CD4-positive, CD25-positive, alpha-beta regulatory T cell (primary cell): ENCODE results near the gene PARP1. TPM values are rescaled to one million over a fixed set of nuclear protein-coding genes. Genes with fewer than 3 reads are reported as not detected.
"Not testable (repeated sequence)": the region's sequence is repeated elsewhere in the genome, so short reads cannot be mapped to it uniquely, and the experiment has no call there.

Source experiments
- ATAC-seq, 2 donors: fragments of 150-1000 bp; cut with Tn5 transposase; one replicate each; pipeline ENCODE4 v1.10.0; 2021; ENCODE audit warnings: low read depth in 2 of 2, moderate number of reproducible peaks in 2 of 2, moderate library complexity in 1 of 2
- DNase-seq, 3 donors: peaks; one replicate each; pipeline versions ENCODE4 v3.0.0 to v3.0.0-alpha.2; 2012 to 2022; ENCODE audit warnings: mixed read lengths in 1 of 3
- H3K27ac ChIP-seq: one replicate; pipeline ENCODE4 v1.7.0; 2013; ENCODE audit warnings: mild to moderate bottlenecking, low read length; ENCODE audit not compliant: insufficient read depth, poor library complexity, severe bottlenecking
- H3K27me3 ChIP-seq: one replicate; pipeline ENCODE4 v1.7.0; 2013; ENCODE audit warnings: low read length; ENCODE audit not compliant: control insufficient read depth, insufficient read depth
- H3K36me3 ChIP-seq: one replicate; pipeline ENCODE4 v1.7.0; 2013; ENCODE audit warnings: mild to moderate bottlenecking, low read length, moderate library complexity; ENCODE audit not compliant: control insufficient read depth, insufficient read depth
- H3K4me1 ChIP-seq: 2 replicates; pipeline ENCODE4 v1.7.0; 2013; ENCODE audit warnings: mild to moderate bottlenecking, low read length; ENCODE audit not compliant: insufficient read depth, control insufficient read depth, poor library complexity, severe bottlenecking
- H3K4me3 ChIP-seq: one replicate; pipeline ENCODE4 v1.7.0; 2013; ENCODE audit warnings: low read depth, mild to moderate bottlenecking, low read length, moderate library complexity
- H3K9me3 ChIP-seq, 2 experiments: 1 replicate in 1 of 2; 2 replicates in 1 of 2; pipeline ENCODE4 v1.7.0; 2013; ENCODE audit warnings: low read length in 2 of 2, mild to moderate bottlenecking in 1 of 2, moderate library complexity in 1 of 2; ENCODE audit not compliant: control insufficient read depth in 2 of 2
- H3K27ac Mint-ChIP-seq, 3 donors: one replicate each; pipeline ENCODE4 v1.8.0; 2020 to 2022; ENCODE audit warnings: mild to moderate bottlenecking in 3 of 3, mixed read lengths in 3 of 3, moderate library complexity in 2 of 3
- H3K27me3 Mint-ChIP-seq: one replicate; pipeline ENCODE4 v1.8.0; 2022; ENCODE audit warnings: mild to moderate bottlenecking, mixed read lengths
- H3K36me3 Mint-ChIP-seq: one replicate; pipeline ENCODE4 v1.8.0; 2020; ENCODE audit warnings: mixed read lengths
- H3K4me1 Mint-ChIP-seq, 4 donors: one replicate each; pipeline ENCODE4 v1.8.0; 2020 to 2022; ENCODE audit warnings: mixed read lengths in 4 of 4, mild to moderate bottlenecking in 1 of 4
- H3K4me3 Mint-ChIP-seq, 4 donors: one replicate each; pipeline ENCODE4 v1.8.0; 2020 to 2022; ENCODE audit warnings: mild to moderate bottlenecking in 4 of 4, mixed read lengths in 4 of 4, moderate library complexity in 3 of 4
- H3K9me3 Mint-ChIP-seq, 7 donors: one replicate each; pipeline ENCODE4 v1.8.0; 2020 to 2022; ENCODE audit warnings: mixed read lengths in 7 of 7, mild to moderate bottlenecking in 3 of 7, moderate library complexity in 2 of 7
- polyA plus RNA-seq, 4 donors: library from polyadenylated mRNA; unstranded; fragments of 300-500 nt; fragmentation: Illumina TruSeq; gene quantifications; one replicate each; pipeline ENCODE4 v1.2.3, GENCODE V29; 2021
- total RNA-seq: library from RNA; stranded (reverse); gene quantifications from one replicate; pipeline ENCODE4 v1.2.3, GENCODE V29; 2022

PARP1 gene
- total and polyA plus RNA-seq, 5 donors from 2014 or later: 99.1 to 129 (median 108) TPM

- Histone ChIP-seq H3K27me3 (no peaks in the 10 kb centered on the region), H3K36me3 (no peaks in the 10 kb centered on the region), H3K4me1 (peaks cover 14% of the 10 kb centered on the region), H3K27ac (no peak overlapping the region), H3K9me3 (no peaks in the 10 kb centered on the region), H3K4me3 (no peak overlapping the region)
- H3K9me3 Mint-ChIP-seq: no peaks in the 10 kb centered on the region
- H3K4me3 Mint-ChIP-seq: no peak overlapping the region
- H3K4me1 Mint-ChIP-seq: peaks cover 5 to 16% (median 12%) of the 10 kb centered on the region in 4 donors
- no peak overlapping the region for H3K27ac Mint-ChIP-seq
- DNase-seq: no peak
- H3K36me3 Mint-ChIP-seq: no peaks in the 10 kb centered on the region
- ATAC-seq: no peak
- peaks cover 4% of the 10 kb centered on the region for H3K27me3 Mint-ChIP-seq
These were observed 20.5 kb upstream of the PARP1 start for GRCh38 chr1:226428348-226428747.

GRCh38 chr1:226427131-226427530 lies 19.2 kb upstream of the PARP1 start:
- peaks cover 14% of the 10 kb centered on the region for H3K4me1 ChIP-seq
- H3K9me3 ChIP-seq: no peaks in the 10 kb centered on the region
- Mint-ChIP-seq H3K27ac (peak overlapping the region in 1 of 3 donors; percentile 87), H3K27me3 (peaks cover 4% of the 10 kb centered on the region), H3K36me3 (no peaks in the 10 kb centered on the region), H3K4me3 (peak overlapping the region; percentile 49 to 86 (median 60)), H3K4me1 (peaks cover 5 to 16% (median 12%) of the 10 kb centered on the region in 4 donors), H3K9me3 (no peaks in the 10 kb centered on the region)
- no peak for ATAC-seq
- H3K36me3 ChIP-seq: no peaks in the 10 kb centered on the region
- no peak for DNase-seq
- no peak overlapping the region for H3K4me3 ChIP-seq
- no peaks in the 10 kb centered on the region for H3K27me3 ChIP-seq
- no peak overlapping the region for H3K27ac ChIP-seq

- not testable (repeated sequence) for H3K27me3 Mint-ChIP-seq, H3K27me3 ChIP-seq, H3K27ac Mint-ChIP-seq, DNase-seq, H3K27ac ChIP-seq, H3K36me3 ChIP-seq, H3K9me3 Mint-ChIP-seq, H3K36me3 Mint-ChIP-seq, H3K4me3 Mint-ChIP-seq, ATAC-seq, H3K4me3 ChIP-seq, H3K9me3 ChIP-seq
- H3K4me1 ChIP-seq: peaks cover 14% of the 10 kb centered on the region
- peaks cover 5 to 16% (median 12%) of the 10 kb centered on the region in 4 donors for H3K4me1 Mint-ChIP-seq
These were observed 18.5 kb upstream of the PARP1 start for GRCh38 chr1:226426395-226426794.

GRCh38 chr1:226425431-226426031 lies 17.6 kb upstream of the PARP1 start:
- H3K9me3 ChIP-seq: no peaks in the 10 kb centered on the region
- H3K27me3 Mint-ChIP-seq: peaks cover 10% of the 10 kb centered on the region
- peak overlapping the region; percentile 84 to 98 (median 94) for H3K27ac Mint-ChIP-seq
- no peaks in the 10 kb centered on the region for H3K36me3 ChIP-seq
- no peaks in the 10 kb centered on the region for H3K36me3 Mint-ChIP-seq
- H3K27ac ChIP-seq: peak overlapping the region; percentile 50
- H3K9me3 Mint-ChIP-seq: no peaks in the 10 kb centered on the region
- peak overlapping the region in 1 of 4 donors; percentile 95 for H3K4me3 Mint-ChIP-seq
- no peaks in the 10 kb centered on the region for H3K27me3 ChIP-seq
- peak in 2 of 3 donors; percentile 43 to 55 for DNase-seq
- ATAC-seq: peak; percentile 33 to 37
- peak overlapping the region; percentile 70 for H3K4me3 ChIP-seq
- H3K4me1 Mint-ChIP-seq: peaks cover 5 to 16% (median 12%) of the 10 kb centered on the region in 4 donors
- H3K4me1 ChIP-seq: peaks cover 14% of the 10 kb centered on the region

GRCh38 chr1:226425004-226425378 lies 17.1 kb upstream of the PARP1 start:
- DNase-seq (peak in 2 of 3 donors; percentile 19 to 47), ATAC-seq (peak; percentile 60 to 80)
- Mint-ChIP-seq H3K36me3 (no peaks in the 10 kb centered on the region), H3K9me3 (no peaks in the 10 kb centered on the region), H3K27ac (no peak overlapping the region), H3K4me3 (no peak overlapping the region), H3K27me3 (peaks cover 10% of the 10 kb centered on the region), H3K4me1 (peaks cover 5 to 16% (median 12%) of the 10 kb centered on the region in 4 donors)
- peak overlapping the region; percentile 50 for H3K27ac ChIP-seq
- no peaks in the 10 kb centered on the region for H3K36me3 ChIP-seq
- peaks cover 14% of the 10 kb centered on the region for H3K4me1 ChIP-seq
- H3K9me3 ChIP-seq: no peaks in the 10 kb centered on the region
- H3K27me3 ChIP-seq: peaks cover 4% of the 10 kb centered on the region
- peak overlapping the region; percentile 70 for H3K4me3 ChIP-seq

- no peaks in the 10 kb centered on the region for H3K9me3 Mint-ChIP-seq
These were observed 16.5 kb upstream of the PARP1 start for GRCh38 chr1:226424221-226425003.

GRCh38 chr1:226422478-226422877 lies 14.6 kb upstream of the PARP1 start:
- ATAC-seq (no peak), DNase-seq (no peak)
- Histone ChIP-seq H3K36me3 (no peaks in the 10 kb centered on the region), H3K27me3 (peaks cover 4% of the 10 kb centered on the region), H3K4me1 (peaks cover 14% of the 10 kb centered on the region), H3K4me3 (no peak overlapping the region), H3K27ac (no peak overlapping the region), H3K9me3 (no peaks in the 10 kb centered on the region)
- H3K4me1 Mint-ChIP-seq: peaks cover 5 to 12% (median 10%) of the 10 kb centered on the region in 4 donors
- H3K9me3 Mint-ChIP-seq: no peaks in the 10 kb centered on the region
- peaks cover 21% of the 10 kb centered on the region for H3K27me3 Mint-ChIP-seq
- H3K27ac Mint-ChIP-seq: no peak overlapping the region
- no peak overlapping the region for H3K4me3 Mint-ChIP-seq
- no peaks in the 10 kb centered on the region for H3K36me3 Mint-ChIP-seq

More at GRCh38 chr1:226424221-226425003, 16.5 kb upstream of the PARP1 start:
- peak overlapping the region; percentile 9 for H3K4me3 ChIP-seq
- H3K4me1 Mint-ChIP-seq: peaks cover 5 to 16% (median 12%) of the 10 kb centered on the region in 4 donors
- no peaks in the 10 kb centered on the region for H3K36me3 ChIP-seq
- DNase-seq: peak in 2 of 3 donors; percentile 42 to 46
- peak; percentile 23 to 33 for ATAC-seq
- no peak overlapping the region for H3K27ac Mint-ChIP-seq
- peak overlapping the region in 3 of 4 donors; percentile 6 to 45 (median 17) for H3K4me3 Mint-ChIP-seq
- H3K9me3 ChIP-seq: no peaks in the 10 kb centered on the region
- H3K27me3 ChIP-seq: peaks cover 4% of the 10 kb centered on the region
- peaks cover 14% of the 10 kb centered on the region for H3K4me1 ChIP-seq
- no peaks in the 10 kb centered on the region for H3K36me3 Mint-ChIP-seq
- peaks cover 13% of the 10 kb centered on the region for H3K27me3 Mint-ChIP-seq
- no peak overlapping the region for H3K27ac ChIP-seq
